Measurements from ENCODE around the gene SMARCB1. TPM values are rescaled to one million over a fixed set of nuclear protein-coding genes. Genes with fewer than 3 reads are reported as not detected.

The SMARCB1 gene
- total RNA-seq, 2 donors from 2014 or later, result 136 to 148 TPM

GRCh38 chr22:23850136-23850611 is 63.4 kb downstream of the SMARCB1 start:
- no peak for DNase-seq
- H3K27ac ChIP-seq (ENCODE audit: low read depth, low read length), result no peak overlapping the region
- H3K9me3 Mint-ChIP-seq, result no peaks in the 10 kb centered on the region
- WGBS, 2 experiments (ENCODE audit: insufficient coverage in 1 of 2, insufficient read length in 1 of 2), result 95% methylated on average over 14 to 16 of the region's 16 CpGs
- no peak overlapping the region for H3K4me3 ChIP-seq (ENCODE audit: low read length)
- H3K27me3 Mint-ChIP-seq (ENCODE audit: insufficient read depth), result peaks cover 11% of the 10 kb centered on the region
- H3K27me3 ChIP-seq (ENCODE audit: control insufficient read depth, insufficient read depth, low read length, poor library complexity, severe bottlenecking), result no peaks in the 10 kb centered on the region
- no peaks in the 10 kb centered on the region for H3K9me3 ChIP-seq (ENCODE audit: control insufficient read depth, low read length)
- TF ChIP-seq CTCF (conservative IDR thresholded peaks at IDR 0.05), result no peak
- no peaks in the 10 kb centered on the region for H3K4me1 ChIP-seq (ENCODE audit: control insufficient read depth, insufficient read depth, low read length)
- no peaks in the 10 kb centered on the region for H3K36me3 Mint-ChIP-seq (ENCODE audit: low read depth)
- H3K27ac Mint-ChIP-seq, result no peak overlapping the region
- no peak overlapping the region for H3K4me3 Mint-ChIP-seq
- H3K36me3 ChIP-seq (ENCODE audit: control insufficient read depth, insufficient read depth, low read length), result no peaks in the 10 kb centered on the region
- no peak overlapping the region for H3K9ac ChIP-seq (ENCODE audit: extremely low read depth, low read length, poor library complexity, severe bottlenecking)
- H3K4me1 Mint-ChIP-seq, result peaks cover 10% of the 10 kb centered on the region

- no peaks in the 10 kb centered on the region for H3K9me3 ChIP-seq (ENCODE audit: control insufficient read depth, low read length)
- H3K27me3 Mint-ChIP-seq (ENCODE audit: insufficient read depth), result no peaks in the 10 kb centered on the region
- H3K27ac ChIP-seq (ENCODE audit: low read depth, low read length), result peak overlapping the region; percentile 86
- DNase-seq, result peak; percentile 87
- H3K9me3 Mint-ChIP-seq, result no peaks in the 10 kb centered on the region
- no peaks in the 10 kb centered on the region for H3K27me3 ChIP-seq (ENCODE audit: control insufficient read depth, insufficient read depth, low read length, poor library complexity, severe bottlenecking)
- 3% methylated on average over 18 to 54 of the region's 58 CpGs for WGBS, 2 experiments (ENCODE audit: insufficient coverage in 1 of 2, insufficient read length in 1 of 2)
- H3K4me3 Mint-ChIP-seq, result peak overlapping the region; percentile 80
- H3K36me3 Mint-ChIP-seq (ENCODE audit: low read depth), result no peaks in the 10 kb centered on the region
- peak overlapping the region; percentile 97 for H3K27ac Mint-ChIP-seq
- H3K4me1 ChIP-seq (ENCODE audit: control insufficient read depth, insufficient read depth, low read length), result peaks cover 5% of the 10 kb centered on the region
- peaks cover 16% of the 10 kb centered on the region for H3K4me1 Mint-ChIP-seq
- H3K4me3 ChIP-seq (ENCODE audit: low read length), result peak overlapping the region; percentile 95
- no peaks in the 10 kb centered on the region for H3K36me3 ChIP-seq (ENCODE audit: control insufficient read depth, insufficient read depth, low read length)
- H3K9ac ChIP-seq (ENCODE audit: extremely low read depth, low read length, poor library complexity, severe bottlenecking), result peak overlapping the region; percentile 57
- peak; percentile 48 for TF ChIP-seq CTCF (conservative IDR thresholded peaks at IDR 0.05)
Measured at GRCh38 chr22:23856721-23857605, 70.2 kb downstream of the SMARCB1 start.

- Histone ChIP-seq H3K9me3 (ENCODE audit: control insufficient read depth, low read length) (no peaks in the 10 kb centered on the region), H3K4me3 (ENCODE audit: low read length) (peak within 1 kb of the TSS; percentile 95), H3K27me3 (ENCODE audit: control insufficient read depth, insufficient read depth, low read length, poor library complexity, severe bottlenecking) (no peaks in the 10 kb centered on the region), H3K4me1 (ENCODE audit: control insufficient read depth, insufficient read depth, low read length) (peaks cover 5% of the 10 kb centered on the region), H3K9ac (ENCODE audit: extremely low read depth, low read length, poor library complexity, severe bottlenecking) (peak within 1 kb of the TSS; percentile 60), H3K27ac (ENCODE audit: low read depth, low read length) (peak within 1 kb of the TSS; percentile 86), H3K36me3 (ENCODE audit: control insufficient read depth, insufficient read depth, low read length) (no peaks in the 10 kb centered on the region)
- H3K27me3 Mint-ChIP-seq (ENCODE audit: insufficient read depth), result no peaks in the 10 kb centered on the region
- H3K27ac Mint-ChIP-seq, result peak within 1 kb of the TSS; percentile 97
- 0% methylated on average over 51 to 60 of the region's 60 CpGs for WGBS, 2 experiments (ENCODE audit: insufficient coverage in 1 of 2, insufficient read length in 1 of 2)
- no peaks in the 10 kb centered on the region for H3K9me3 Mint-ChIP-seq
- H3K4me3 Mint-ChIP-seq, result peak within 1 kb of the TSS; percentile 80
- peaks cover 2% of the 10 kb centered on the region for H3K36me3 Mint-ChIP-seq (ENCODE audit: low read depth)
- peak; percentile 99 for DNase-seq
- TF ChIP-seq CTCF (conservative IDR thresholded peaks at IDR 0.05), result peak; percentile 47
- H3K4me1 Mint-ChIP-seq, result peaks cover 16% of the 10 kb centered on the region
Measured at GRCh38 chr22:23857606-23858483, 71.1 kb downstream of the SMARCB1 start, which contains the start of gene SLC2A11. SLC2A11 (plus strand) TSS chr22:23857875; CDS start chr22:23858000, 125 bp downstream.

Measured in endodermal cell (in vitro differentiated cells).